GM12873 (cell line): ENCODE data around the gene PTPRN.

Source experiments
- TF ChIP-seq, protein P1 (sequence below): IDR thresholded peaks from 2 replicates; pipeline ENCODE4 v1.5.1; 2012; ENCODE audit warnings: low read depth, mild to moderate bottlenecking, moderate library complexity, low read length, control low read depth; ENCODE audit not compliant: insufficient read depth; ENCODE audit errors: missing control alignments

Gene PTPRN

DNA sequence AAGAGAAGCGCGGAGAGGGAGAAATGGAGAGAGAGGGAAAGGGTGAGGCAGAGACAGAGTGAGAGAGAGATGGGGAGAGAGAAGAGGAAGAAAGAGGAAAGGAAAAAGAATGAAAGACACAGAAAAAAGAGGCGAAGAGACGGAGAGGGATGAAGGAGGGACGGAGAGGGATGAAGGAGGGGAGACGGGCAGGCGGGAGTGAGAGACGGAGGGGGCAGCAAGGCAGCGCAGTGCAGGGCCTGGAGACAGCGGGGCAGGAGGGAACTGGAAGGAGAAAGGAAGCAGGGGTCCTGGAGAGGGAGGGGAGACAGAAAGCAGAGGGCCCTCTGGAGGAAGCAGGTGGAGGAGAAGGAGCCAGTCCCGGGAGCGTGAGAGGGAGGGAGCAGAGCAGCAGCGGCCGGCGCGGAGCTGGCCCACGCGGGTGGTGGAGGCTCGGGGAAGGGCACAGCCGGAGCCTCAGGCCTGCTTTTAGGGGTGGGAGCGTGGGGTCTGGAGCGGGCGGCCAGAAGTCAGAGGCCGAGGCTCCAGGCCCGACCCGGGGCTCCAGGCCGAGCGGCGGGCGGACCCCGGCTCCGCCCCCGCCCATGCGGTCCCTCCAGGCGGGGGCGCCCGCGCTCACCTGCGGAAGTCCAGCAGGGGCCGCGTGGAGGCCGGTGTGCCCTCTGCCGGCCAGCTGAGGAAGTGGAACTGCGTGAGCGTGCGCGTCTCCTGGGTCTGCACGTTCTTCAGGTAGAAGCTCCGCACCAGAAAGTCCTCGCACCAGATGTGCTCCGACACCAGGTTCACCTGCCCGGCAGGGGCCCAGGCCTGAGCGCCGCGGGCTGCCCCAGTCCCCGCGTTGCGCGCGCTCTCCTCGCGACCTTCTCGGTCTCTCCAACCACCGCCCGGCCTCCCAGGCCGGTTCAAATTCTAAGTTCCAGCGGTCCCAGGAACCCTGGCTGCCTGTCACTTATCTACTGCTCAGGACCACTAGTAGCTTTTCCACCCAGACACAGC is 14.5 kb downstream of the PTPRN start:
- TF ChIP-seq, protein P1, sequence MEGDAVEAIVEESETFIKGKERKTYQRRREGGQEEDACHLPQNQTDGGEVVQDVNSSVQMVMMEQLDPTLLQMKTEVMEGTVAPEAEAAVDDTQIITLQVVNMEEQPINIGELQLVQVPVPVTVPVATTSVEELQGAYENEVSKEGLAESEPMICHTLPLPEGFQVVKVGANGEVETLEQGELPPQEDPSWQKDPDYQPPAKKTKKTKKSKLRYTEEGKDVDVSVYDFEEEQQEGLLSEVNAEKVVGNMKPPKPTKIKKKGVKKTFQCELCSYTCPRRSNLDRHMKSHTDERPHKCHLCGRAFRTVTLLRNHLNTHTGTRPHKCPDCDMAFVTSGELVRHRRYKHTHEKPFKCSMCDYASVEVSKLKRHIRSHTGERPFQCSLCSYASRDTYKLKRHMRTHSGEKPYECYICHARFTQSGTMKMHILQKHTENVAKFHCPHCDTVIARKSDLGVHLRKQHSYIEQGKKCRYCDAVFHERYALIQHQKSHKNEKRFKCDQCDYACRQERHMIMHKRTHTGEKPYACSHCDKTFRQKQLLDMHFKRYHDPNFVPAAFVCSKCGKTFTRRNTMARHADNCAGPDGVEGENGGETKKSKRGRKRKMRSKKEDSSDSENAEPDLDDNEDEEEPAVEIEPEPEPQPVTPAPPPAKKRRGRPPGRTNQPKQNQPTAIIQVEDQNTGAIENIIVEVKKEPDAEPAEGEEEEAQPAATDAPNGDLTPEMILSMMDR, result peak; percentile 98

DNA sequence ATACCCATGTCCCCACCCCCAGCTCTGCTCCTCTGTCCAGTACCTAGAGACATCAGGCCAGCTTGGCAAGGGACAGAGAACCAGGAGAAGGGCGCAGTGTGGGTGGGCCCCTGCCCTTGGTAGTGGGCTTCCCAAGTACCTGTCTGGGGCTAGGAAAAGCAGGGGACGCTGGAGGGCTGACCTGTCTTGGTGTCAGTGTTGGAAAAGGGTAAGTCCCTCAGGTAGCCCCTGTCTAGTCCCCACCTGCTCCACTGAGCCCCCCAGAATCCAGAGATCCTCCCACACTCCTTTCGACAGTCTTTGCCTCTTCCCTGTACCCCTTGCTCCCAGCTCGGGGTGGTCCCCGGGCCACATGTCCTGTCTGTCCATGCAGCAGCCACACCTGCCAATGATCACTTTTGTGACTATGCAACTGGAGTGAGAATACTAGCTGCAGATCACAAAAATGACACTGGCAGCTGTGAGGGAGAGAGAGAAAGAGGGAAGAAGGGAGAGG is 15.4 kb downstream of the PTPRN start:
- TF ChIP-seq, protein P1, result no peak

DNA sequence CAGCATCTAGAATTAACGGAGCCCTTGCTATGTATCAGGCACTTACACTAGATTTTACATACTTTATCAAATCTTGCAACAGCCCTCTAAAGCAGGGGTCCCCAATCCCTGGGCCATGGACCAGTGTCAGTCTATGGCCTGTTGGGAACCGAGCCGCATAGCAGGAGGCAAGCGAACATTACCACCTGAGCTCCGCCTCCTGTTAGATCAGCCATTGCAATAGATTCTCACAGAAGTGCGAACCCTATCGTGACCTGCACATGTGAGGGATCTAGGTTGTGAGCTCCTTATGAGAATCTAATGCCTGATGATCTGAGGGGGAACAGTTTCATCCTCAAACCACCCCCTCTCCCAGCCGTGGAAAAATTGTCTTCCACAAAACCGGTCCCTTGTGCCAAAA is 16.6 kb downstream of the PTPRN start:
- TF ChIP-seq, protein P1, result no peak

DNA sequence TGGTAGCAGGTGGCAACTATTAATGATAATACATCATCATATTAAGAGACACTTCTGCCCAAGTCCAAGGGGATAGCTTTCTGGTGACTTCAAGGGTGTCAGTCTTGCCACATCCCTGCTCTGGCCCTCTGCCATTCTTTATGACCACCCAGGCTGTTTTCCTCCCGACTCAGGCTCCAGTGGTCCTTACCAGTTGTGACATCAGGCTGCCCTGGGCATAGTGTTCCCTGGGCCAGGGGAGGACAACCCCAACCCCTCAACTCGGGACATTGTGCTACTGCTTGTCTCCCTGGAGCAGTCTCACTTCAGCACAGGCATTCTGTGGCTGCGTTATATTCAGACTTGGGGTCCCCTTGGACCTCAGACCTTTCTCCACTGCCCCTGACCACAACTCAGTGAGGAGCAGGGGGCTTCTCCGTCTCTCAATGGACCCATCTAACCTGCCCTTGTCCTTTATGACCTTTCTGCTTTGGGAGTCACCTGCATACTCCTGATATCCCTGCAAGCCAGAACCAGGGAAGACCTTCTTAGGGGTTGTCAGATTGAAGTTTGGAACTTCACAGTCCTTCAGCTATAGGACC is 17.2 kb downstream of the PTPRN start:
- TF ChIP-seq, protein P1, result no peak

DNA sequence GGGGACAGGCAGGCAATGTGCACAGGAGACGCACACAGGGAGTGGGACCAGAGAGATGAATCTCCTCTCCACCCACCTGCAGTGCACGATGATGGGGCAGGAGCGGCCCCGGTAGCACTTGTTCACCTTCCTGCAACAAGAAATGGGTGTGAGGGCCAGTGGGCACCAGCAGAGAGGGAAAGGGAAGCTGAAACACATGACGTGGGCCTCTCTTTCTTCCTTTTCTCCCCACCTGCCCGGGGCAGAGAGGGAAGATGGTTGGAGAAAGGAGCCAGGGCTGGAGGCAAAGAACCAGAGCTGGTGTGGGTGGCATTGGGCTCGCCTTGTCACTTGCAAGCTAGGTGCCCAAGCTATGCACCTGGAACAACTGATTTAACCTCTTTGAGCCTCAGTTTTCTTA is 17.8 kb downstream of the PTPRN start:
- TF ChIP-seq, protein P1, result no peak

DNA sequence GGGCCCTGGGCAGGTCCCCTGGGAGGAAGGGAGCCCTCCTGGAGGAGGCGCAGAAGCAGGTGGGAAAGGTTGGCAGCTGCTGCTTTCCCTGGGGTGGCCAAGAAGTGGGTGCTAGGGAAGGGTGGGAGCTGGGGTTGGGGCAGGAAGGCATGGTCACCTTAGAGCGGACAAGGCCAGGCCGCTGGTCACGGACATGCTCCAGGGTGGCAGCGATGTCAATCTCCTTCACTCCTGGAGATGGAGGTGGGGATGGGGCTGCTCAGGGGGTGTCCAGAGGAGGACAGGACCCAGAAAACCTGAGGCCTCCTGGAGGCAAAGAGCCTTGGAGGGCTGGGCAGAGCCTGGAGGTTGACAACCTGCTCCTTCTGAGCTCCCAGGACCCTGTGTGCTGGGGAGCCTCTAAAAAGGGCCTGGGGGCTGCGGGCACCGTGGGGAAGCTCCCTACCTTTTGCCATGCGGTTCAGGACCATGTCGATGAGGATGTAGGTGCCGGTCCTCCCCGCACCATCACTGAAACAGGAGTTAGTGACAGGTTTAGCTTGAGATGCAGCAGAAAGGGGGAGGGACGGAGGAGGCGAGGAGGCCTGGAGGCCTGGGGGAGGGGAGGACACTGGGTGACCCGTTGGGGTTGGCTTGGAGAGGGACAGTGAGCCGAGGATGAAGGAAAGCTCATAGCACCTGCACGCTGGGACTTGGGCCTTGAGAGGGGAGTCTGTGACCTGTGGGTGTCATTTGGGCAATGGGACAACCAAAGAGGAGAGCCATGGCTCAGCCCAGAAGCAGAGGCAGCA is 18.6 kb downstream of the PTPRN start:
- TF ChIP-seq, protein P1, result no peak
